Measurements from ENCODE around the gene ACOT11. TPM values are rescaled to one million over a fixed set of nuclear protein-coding genes. Genes with fewer than 3 reads are reported as not detected.

The ACOT11 gene
- total and polyA plus RNA-seq, 2 of the 13 experiments (the other 11 are each of a cell fraction or from before 2014, with no cell fraction given), result 2.6 to 3.3 TPM

GRCh38 chr1:54624466-54625464 is 76.7 kb downstream of the ACOT11 start (continued):
- TF ChIP-seq RERE (CRISPR knock-in tag; IDR thresholded peaks at IDR 0.05; ENCODE audit: low read depth) (no peak), SP140L (CRISPR knock-in tag; IDR thresholded peaks at IDR 0.05; ENCODE audit: borderline replicate concordance) (no peak)

GRCh38 chr1:54627196-54627595 is 79.2 kb downstream of the ACOT11 start:
- Histone ChIP-seq H2AFZ (ENCODE audit: low read length) (no peak overlapping the region), H3K36me3 (replicated peaks in 1 of 2; ENCODE audit: control insufficient read depth in 1 of 2, insufficient read depth in 2 of 2, low read length in 2 of 2) (no peaks in the 10 kb centered on the region), H4K20me1 (ENCODE audit: insufficient read depth, low read length) (no peaks in the 10 kb centered on the region), H3K9ac (ENCODE audit: insufficient read depth, low read depth, low read length) (no peak overlapping the region), H3K9me3 (ENCODE audit: low read length) (no peaks in the 10 kb centered on the region), H3K4me3 (replicated peaks in 1 of 3; ENCODE audit: insufficient read depth in 1 of 3, low read depth in 2 of 3, low read length in 3 of 3) (no peak overlapping the region), H3K27me3 (ENCODE audit: control insufficient read depth in 1 of 2, insufficient read depth in 2 of 2, low read length in 2 of 2) (peaks cover 1 to 3% of the 10 kb centered on the region in 2 experiments; a peak in 2 of 5 replicates), H3K4me2 (ENCODE audit: low read depth, low read length) (no peak overlapping the region), H3K27ac (ENCODE audit: extremely low read length, insufficient read depth, low read length) (no peak overlapping the region), H3K79me2 (ENCODE audit: insufficient read depth, low read length) (no peaks in the 10 kb centered on the region), H3K4me1 (ENCODE audit: insufficient read depth, low read length) (peaks cover 17% of the 10 kb centered on the region)
- intact Hi-C loops (cut with micrococcal nuclease; ENCODE audit: unreplicated experiment), result no loop called here
- WGBS (ENCODE audit: low lambda C conversion rate), result 10% methylated on average over 2 of the region's 10 CpGs
- FAIRE-seq (no peak), DNase-seq (ENCODE audit: low spot score) (no peak), ATAC-seq (no peak)
- CTCF ChIA-PET (ENCODE audit: low intra/inter-chr PET ratio, low total read pairs), result no interaction called here
- POLR2A ChIA-PET, result no interaction called here
- BruUV-seq (replicated peaks), result no TSS peak
- TF ChIP-seq NFE2 (CRISPR knock-in tag; IDR thresholded peaks at IDR 0.05) (no peak), ZNF512 (CRISPR knock-in tag; IDR thresholded peaks at IDR 0.05) (no peak)
- in situ Hi-C loops (cut with HindIII; ENCODE audit: extremely low pct_ligation_motif_present, low pct_unique_long_range_greater_than_20kb), result no loop called here

Data from HepG2 (cell line).